Endothelial cell of umbilical vein (primary cell): ENCODE data around the gene ETHE1. TPM values are rescaled to one million over a fixed set of nuclear protein-coding genes. Genes with fewer than 3 reads are reported as not detected.

Experiments
- BruUV-seq: library from RNA; stranded (reverse); fragments of 400-500 nt; replicated peaks from 2 replicates; lab custom pipeline; 2021; lab: Mats Ljungman, UMichigan
- CTCF ChIA-PET: fragments of 300-600, 350-600 bp; sonication (Branson Sonifier 250); formaldehyde crosslinking; loops from one replicate; lab custom pipeline; 2021; ENCODE audit warnings: antibody characterized with exemption, inconsistent platforms; lab: Charles Lee
- POLR2A ChIA-PET: fragments of 300-600, 350-600 bp; sonication (Branson Sonifier 250); formaldehyde crosslinking; loops from one replicate; lab custom pipeline; 2021; ENCODE audit warnings: antibody characterized with exemption, inconsistent platforms; lab: Charles Lee
- DNase-seq: peaks from one replicate; pipeline ENCODE4 v3.0.0-alpha.2; 2011; ENCODE audit warnings: low read depth, low spot score
- FAIRE-seq: peaks from 2 replicates; lab custom pipeline; 2011; peaks lifted over from hg19 to GRCh38; lab: Jason Lieb, UNC
- H2AFZ ChIP-seq: 2 replicates; pipeline ENCODE4 v1.6.0; 2012; ENCODE audit warnings: low read depth, low read length, control low read depth, inconsistent platforms
- H3K27ac ChIP-seq: 2 replicates; pipeline ENCODE4 v1.5.1; 2011; ENCODE audit warnings: low read depth, mild to moderate bottlenecking, control low read depth, low read length, moderate library complexity; ENCODE audit not compliant: insufficient read depth
- H3K27me3 ChIP-seq, 2 experiments: 2 replicates each; pipeline versions ENCODE4 v1.6.0 to v1.6.1; 2011; ENCODE audit warnings: low read length in 2 of 2, mixed read lengths in 1 of 2; ENCODE audit not compliant: control insufficient read depth in 2 of 2, insufficient read depth in 2 of 2
- H3K36me3 ChIP-seq, 2 experiments: 2 replicates in 1 of 2; 3 replicates in 1 of 2; pipeline ENCODE4 v1.5.1; 2011; ENCODE audit warnings: low read length in 2 of 2, mild to moderate bottlenecking in 1 of 2, moderate library complexity in 1 of 2; ENCODE audit not compliant: control insufficient read depth in 2 of 2, insufficient read depth in 2 of 2; ENCODE audit errors: extremely low read depth in 1 of 2
- H3K4me1 ChIP-seq: 3 replicates; pipeline ENCODE4 v1.5.1; 2011; ENCODE audit warnings: mild to moderate bottlenecking, low read length; ENCODE audit not compliant: control insufficient read depth, insufficient read depth; ENCODE audit errors: extremely low read depth
- H3K4me2 ChIP-seq: 2 replicates; pipeline ENCODE4 v1.6.1; 2011; ENCODE audit warnings: low read length, control low read depth, mixed read lengths; ENCODE audit not compliant: insufficient read depth
- H3K4me3 ChIP-seq, 3 experiments: fragments of 200-600 bp in 1 of 3; sonication (generic), shearing (Covaris generic) in 1 of 3; replicated peaks in 1 of 3; 2 replicates each; pipeline ENCODE4 v1.5.1; 2011 to 2016; ENCODE audit warnings: control low read depth in 3 of 3, low read length in 3 of 3, mild to moderate bottlenecking in 2 of 3, inconsistent platforms in 1 of 3, low read depth in 1 of 3, moderate library complexity in 1 of 3; ENCODE audit not compliant: insufficient read depth in 1 of 3
- H3K79me2 ChIP-seq: 2 replicates; pipeline ENCODE4 v1.6.0; 2012; ENCODE audit warnings: low read length, inconsistent platforms; ENCODE audit not compliant: control insufficient read depth, insufficient read depth
- H3K9ac ChIP-seq: replicated peaks from 2 replicates; pipeline ENCODE3; 2011; ENCODE audit warnings: low read length, control low read depth; ENCODE audit not compliant: insufficient read depth; ENCODE audit errors: extremely low read depth
- H3K9me1 ChIP-seq: replicated peaks from 3 replicates; pipeline ENCODE4 v1.6.0; 2011; ENCODE audit warnings: mild to moderate bottlenecking, low read length; ENCODE audit not compliant: control insufficient read depth, insufficient read depth; ENCODE audit errors: extremely low read depth
- H3K9me3 ChIP-seq: replicated peaks from 2 replicates; pipeline ENCODE4 v1.5.1; 2012; ENCODE audit warnings: low read length, inconsistent platforms; ENCODE audit not compliant: control insufficient read depth, insufficient read depth
- H4K20me1 ChIP-seq: replicated peaks from 2 replicates; pipeline ENCODE3; 2011; ENCODE audit warnings: mild to moderate bottlenecking, low read length; ENCODE audit not compliant: control insufficient read depth, insufficient read depth; ENCODE audit errors: extremely low read depth
- CTCF ChIP-seq, 2 donors: IDR thresholded peaks; 1 replicate in 1 of 2; 2 replicates in 1 of 2; pipeline ENCODE4 v1.5.1; 2011; ENCODE audit warnings: low read length in 2 of 2, mild to moderate bottlenecking in 2 of 2, moderate library complexity in 2 of 2, control low read depth in 1 of 2, inconsistent platforms in 1 of 2, low read depth in 1 of 2; ENCODE audit not compliant: insufficient read depth in 1 of 2; ENCODE audit errors: extremely low read depth in 1 of 2
- EZH2 ChIP-seq: IDR thresholded peaks from 2 replicates; pipeline ENCODE4 v1.6.1; 2012; ENCODE audit warnings: borderline replicate concordance, low read depth, mild to moderate bottlenecking, moderate library complexity, low read length, inconsistent platforms; ENCODE audit not compliant: severe bottlenecking
- GATA2 ChIP-seq: IDR thresholded peaks from 2 replicates; pipeline ENCODE4 v1.7.0; 2011; ENCODE audit warnings: low read depth, mild to moderate bottlenecking, moderate library complexity, mixed read lengths, low read length; ENCODE audit not compliant: insufficient read length, insufficient read depth
- JUN ChIP-seq: IDR thresholded peaks from 2 replicates; pipeline ENCODE4 v1.6.1; 2011; ENCODE audit warnings: borderline replicate concordance, low read depth; ENCODE audit not compliant: insufficient read length, insufficient read depth
- MYC ChIP-seq: IDR thresholded peaks from one replicate; pipeline ENCODE4 v1.6.1; 2011; ENCODE audit warnings: mild to moderate bottlenecking, low read depth, low read length
- POLR2AphosphoS5 ChIP-seq: IDR thresholded peaks from 2 replicates; pipeline ENCODE4 v1.6.1; 2012; ENCODE audit warnings: low read depth, mild to moderate bottlenecking, control low read depth, low read length, moderate library complexity; ENCODE audit not compliant: insufficient read depth
- dilution Hi-C: fragments of 300-500 bp; cut with MboI; formaldehyde crosslinking; loops from one replicate; pipeline ENCODE4 v1.15.0; 2019; ENCODE audit warnings: low sequenced_read_pairs; ENCODE audit not compliant: extremely low pct_ligation_motif_present
- intact Hi-C: fragments of 100-400 bp; cut with micrococcal nuclease; formaldehyde crosslinking; loops from one replicate; pipeline ENCODE4 v1.10.0; 2022
- polyA plus RNA-seq, 4 experiments: library from polyadenylated mRNA; depleted of rRNA in 3 of 4; stranded (reverse) in 3 of 4; unstranded in 1 of 4; fragments of >200 nt; gene quantifications; 2 replicates each; pipeline versions ENCODE4 v1.2.1 to v1.2.3, GENCODE V29; 2011 to 2012; ENCODE audit warnings: missing spikeins in 1 of 4
- total RNA-seq: library from RNA; stranded (reverse); gene quantifications from 2 replicates; pipeline ENCODE4 v1.2.3, GENCODE V29; 2021

ETHE1 gene
- total and polyA plus RNA-seq, 2 donors (not counting 3 experiments of a cell fraction or from before 2014, with no cell fraction given), result 34.5 to 124 TPM

- no peak for FAIRE-seq
- Histone ChIP-seq H3K27ac (no peak overlapping the region), H4K20me1 (no peaks in the 10 kb centered on the region), H3K4me3 (no peak overlapping the region), H3K79me2 (no peaks in the 10 kb centered on the region), H3K9me1 (no peaks in the 10 kb centered on the region), H3K27me3 (no peaks in the 10 kb centered on the region), H3K9ac (no peak overlapping the region), H3K4me1 (no peaks in the 10 kb centered on the region), H3K9me3 (no peaks in the 10 kb centered on the region), H2AFZ (no peak overlapping the region), H3K4me2 (no peak overlapping the region), H3K36me3 (peaks cover 0 to 9% of the 10 kb centered on the region in 2 experiments)
- ChIA-PET POLR2A (no interaction called here), CTCF (interaction anchor here (1.4 to 2.9 kb wide), 2 partner anchors 24 to 35 kb away, joined by 3 to 11 read pairs; partner anchors contain the start of genes IRGQ and ZNF576)
- BruUV-seq, result no TSS peak
- no peak for DNase-seq
- dilution Hi-C loops (no loop called here), intact Hi-C loops (no loop called here)
- no peak for TF ChIP-seq MYC
- no peak for TF ChIP-seq JUN
- no peak for TF ChIP-seq GATA2
- no peak for TF ChIP-seq POLR2AphosphoS5
- no peak for TF ChIP-seq CTCF (IDR thresholded peaks at IDR 0.05; ENCODE audit: extremely low read depth in 1 of 2, insufficient read depth in 1 of 2, low read depth in 1 of 2, low read length in 2 of 2)
- TF ChIP-seq EZH2, result no peak
Observed at GRCh38 chr19:43560687-43561086, 33.7 kb upstream of the ETHE1 start.
